HG02759 (cell line): ENCODE results near the gene LHX2.

Source experiments
- ATAC-seq: cut with Tn5 transposase; IDR thresholded peaks from one replicate; pipeline ENCODE4 v1.9.1; 2021; ENCODE audit warnings: mild to moderate bottlenecking, moderate library complexity; ENCODE audit not compliant: unreplicated experiment

LHX2 gene

DNA sequence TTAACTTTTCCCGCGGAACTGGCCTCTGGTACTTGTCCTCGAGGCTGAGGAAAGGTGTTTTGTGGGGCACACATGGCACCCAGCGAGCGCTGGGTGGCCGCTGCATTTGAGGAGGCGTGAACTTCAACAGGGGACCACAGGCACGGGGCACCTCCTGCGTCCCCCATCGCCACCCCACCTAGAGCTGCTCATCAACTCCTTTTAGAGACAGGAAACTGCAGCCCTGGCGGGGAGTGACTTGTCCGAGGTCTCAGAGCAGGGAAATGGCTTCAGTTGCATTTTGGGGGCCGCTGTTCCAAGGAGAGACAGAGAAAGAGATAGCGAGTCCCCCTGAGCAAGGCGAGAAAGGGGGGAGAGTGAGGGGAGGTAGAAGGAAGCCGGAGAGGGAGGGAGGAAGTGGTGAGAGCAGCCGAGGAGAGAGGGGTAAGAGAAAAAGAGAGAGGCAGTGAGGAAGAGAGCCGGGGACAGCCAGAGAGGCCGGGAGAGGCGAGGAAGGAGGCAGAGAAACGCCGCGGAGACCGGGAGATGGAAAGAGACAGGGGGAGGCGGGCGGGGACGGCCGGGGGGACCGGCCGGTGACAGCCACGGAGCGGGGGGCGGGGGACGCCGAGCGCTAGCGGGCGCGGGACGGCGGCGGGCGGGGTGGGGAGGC lies 12.5 kb upstream of the LHX2 start:
- ATAC-seq: no peak

GRCh38 chr9:123999661-124000060 lies 11.9 kb upstream of the LHX2 start:
- no peak for ATAC-seq

DNA sequence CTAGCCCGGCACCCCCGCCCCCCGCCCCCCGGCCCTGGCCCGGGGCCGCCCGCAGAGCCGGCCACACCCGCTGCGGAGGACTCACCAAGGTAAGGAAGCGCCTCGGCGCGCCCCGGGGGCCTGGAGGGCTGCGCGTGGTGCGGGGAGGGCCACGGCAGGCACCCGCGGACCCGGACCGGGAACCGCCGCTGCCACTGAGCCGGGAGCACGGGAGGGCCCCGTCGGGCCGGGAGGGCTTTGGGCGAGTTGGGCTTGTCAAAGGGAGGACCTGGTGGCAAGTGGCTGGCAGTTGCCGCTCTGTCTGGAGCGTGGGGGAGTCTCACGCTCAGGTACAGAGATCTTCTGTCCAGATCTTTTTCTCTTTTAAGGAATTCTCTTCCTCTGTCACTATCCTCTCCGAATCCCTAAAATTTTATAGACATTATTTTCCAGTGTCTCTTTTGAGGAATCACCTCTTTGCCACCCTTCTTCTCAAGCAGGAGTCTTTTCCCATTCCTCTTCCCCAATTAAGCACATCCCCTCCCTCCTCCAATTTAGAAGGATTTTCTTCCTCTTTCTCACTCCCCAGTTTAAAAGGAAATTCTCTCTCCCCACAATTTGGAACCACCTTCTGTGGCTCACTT lies 11.3 kb upstream of the LHX2 start:
- ATAC-seq: no peak

DNA sequence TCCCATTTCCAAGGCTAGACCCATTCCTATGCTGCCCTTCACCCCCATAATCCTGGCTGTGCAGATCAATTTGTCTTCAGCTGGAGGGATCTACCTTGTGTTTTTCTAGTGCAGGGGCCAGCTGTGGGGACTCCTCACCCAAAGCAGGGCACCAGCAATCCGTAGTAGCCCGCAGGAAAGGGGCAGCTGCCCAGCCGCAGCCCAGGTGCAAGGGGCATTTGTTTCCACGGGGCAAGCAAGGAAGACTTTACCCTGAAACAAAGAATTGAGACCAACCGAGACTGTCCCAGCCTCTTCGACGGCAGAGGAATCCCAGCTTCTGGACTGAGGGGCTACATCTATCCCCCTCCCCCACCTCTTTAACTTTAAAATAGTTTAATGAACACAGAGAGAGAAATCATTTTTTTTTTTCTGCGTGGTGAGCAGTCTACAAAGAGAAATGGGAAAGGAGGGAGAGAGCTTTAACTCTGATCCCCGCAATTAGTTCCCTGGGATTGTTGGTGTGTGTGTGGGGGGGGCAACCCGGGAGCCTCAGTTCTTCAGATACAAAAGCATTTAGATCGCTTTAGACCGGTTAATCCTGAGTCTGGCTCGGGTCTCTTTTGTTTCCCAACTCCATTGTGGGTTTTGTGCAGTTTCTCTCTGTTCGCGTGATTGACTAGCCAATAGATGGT lies 10.6 kb upstream of the LHX2 start:
- ATAC-seq: no peak

- no peak for ATAC-seq
Measured at GRCh38 chr9:124001458-124001799, 10.1 kb upstream of the LHX2 start.

- ATAC-seq: no peak
Measured at GRCh38 chr9:124001866-124002525, 9.6 kb upstream of the LHX2 start.

DNA sequence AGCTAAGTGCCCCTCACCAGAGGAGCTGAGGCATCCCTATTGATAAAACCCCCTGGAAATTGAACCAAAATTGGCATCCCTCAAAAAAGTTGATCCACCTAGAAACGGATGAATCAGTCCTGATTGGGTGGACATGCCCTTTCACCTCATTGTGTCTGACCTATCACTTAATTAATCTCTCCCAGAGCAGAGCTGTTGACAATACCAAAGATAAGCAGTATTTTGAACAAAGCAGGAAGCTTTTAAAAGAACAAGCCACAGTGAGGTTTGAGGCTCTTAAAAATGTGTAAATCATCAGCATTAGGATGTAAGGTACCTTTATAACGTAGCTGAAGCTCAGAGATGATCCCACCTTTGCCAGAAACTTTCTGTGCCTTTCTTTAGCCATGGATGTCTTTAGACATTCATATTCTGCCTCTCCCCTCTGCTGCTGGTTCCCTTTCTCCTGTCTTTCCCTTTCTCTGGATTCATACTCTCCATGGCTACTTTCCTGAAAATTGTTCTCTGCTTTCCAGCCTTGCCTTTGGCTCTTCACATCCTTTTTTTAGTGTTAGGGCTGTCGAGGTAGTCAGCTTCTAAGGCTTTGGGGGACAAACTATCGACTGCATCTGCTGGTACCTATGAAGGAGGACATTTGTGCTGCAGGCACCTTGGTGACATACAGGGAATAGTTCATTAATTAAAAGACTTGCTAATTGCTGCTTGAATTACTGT lies 7.8 kb upstream of the LHX2 start:
- ATAC-seq: no peak

GRCh38 chr9:124004593-124004992 lies 7.0 kb upstream of the LHX2 start:
- no peak for ATAC-seq

GRCh38 chr9:124005029-124005771 lies 6.4 kb upstream of the LHX2 start:
- ATAC-seq: no peak

- ATAC-seq: peak; percentile 48
Measured at GRCh38 chr9:124006448-124007361, 4.9 kb upstream of the LHX2 start.

GRCh38 chr9:124007565-124008302 lies 3.8 kb upstream of the LHX2 start:
- ATAC-seq: no peak

DNA sequence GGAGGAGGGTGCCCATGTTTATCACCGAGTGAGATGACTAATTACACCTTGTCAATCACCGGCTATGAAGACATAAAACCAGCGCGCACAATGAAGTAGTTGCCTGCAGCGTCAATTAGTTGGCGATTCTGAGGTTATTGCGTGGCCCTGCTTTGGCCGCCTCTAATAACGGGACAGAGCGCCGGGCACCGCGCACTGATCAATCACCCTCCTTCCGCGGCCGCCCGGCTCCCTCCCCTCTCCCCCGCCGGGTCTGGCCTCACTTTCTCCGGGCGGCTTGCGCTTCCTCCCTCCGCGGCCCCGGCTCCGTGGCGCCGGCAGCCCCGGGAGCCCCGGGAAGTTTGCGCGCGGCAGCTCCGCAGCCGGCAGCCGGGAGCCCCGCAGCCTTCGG lies 3.3 kb upstream of the LHX2 start:
- no peak for ATAC-seq

GRCh38 chr9:124008694-124009530 lies 2.7 kb upstream of the LHX2 start:
- ATAC-seq: no peak

DNA sequence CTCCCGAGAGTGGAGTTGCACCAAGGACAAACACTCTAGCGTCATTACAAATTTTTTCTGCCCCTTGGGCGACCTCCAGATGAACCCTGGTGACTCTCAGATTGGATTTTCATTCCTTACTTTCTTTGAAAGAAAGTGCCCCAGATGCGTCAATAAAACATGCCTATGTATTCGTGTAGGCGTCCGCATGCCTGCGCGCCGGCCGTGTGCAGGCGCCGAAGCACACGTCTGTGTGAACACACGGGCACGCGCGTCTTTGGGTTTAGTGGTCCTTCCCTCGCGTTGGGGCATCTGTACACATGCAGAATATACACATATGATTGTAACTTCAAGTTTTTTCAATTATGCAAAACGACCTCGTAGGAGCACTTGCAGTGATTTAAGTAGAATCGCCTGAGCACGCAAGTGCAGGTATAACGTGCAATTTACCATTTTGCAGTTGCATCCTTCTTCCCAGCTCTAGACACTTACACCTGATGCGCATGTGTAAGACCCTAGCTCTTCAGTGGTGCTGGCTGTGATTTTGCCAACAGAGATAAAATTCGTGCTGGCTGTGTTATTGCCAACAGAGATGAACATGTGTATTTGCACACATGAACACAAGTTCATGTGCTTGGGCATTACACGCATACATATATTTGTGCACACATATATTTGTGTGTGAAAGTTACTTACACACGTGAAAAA lies 1.9 kb upstream of the LHX2 start:
- no peak for ATAC-seq

- no peak for ATAC-seq
Measured at GRCh38 chr9:124010303-124010664, 1.3 kb upstream of the LHX2 start.

DNA sequence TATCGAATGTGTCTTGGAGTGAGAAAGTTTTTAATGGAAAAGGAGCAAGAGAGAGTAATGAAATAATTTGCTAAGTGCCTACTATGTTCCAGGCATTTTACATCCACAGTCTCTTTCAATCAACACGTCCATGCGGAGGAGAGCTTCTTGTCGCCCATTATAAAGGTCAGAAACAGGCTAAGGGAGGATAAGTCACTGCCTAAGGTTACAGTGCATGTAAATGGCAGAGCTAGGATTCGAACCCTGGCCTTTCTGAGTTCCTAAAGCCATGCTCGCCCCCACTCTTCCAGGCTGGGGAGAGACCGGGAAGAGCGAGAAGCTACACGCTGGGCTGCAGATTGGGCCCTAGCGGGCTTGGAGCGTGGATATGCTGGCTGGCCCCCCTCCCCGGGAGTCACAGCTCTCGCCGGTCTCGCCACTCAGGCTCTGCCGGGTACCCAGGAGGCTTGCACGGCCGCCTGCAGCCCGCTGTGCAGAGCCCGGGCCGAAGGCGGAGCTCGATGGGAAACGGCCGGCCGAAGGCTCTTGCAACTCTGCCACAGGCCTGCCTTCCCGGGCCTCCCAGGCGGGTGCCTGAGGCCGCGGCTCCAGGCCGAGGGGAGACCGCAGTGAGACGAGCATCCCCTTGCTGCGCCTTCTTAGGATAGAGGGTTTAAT lies 775 bp upstream of the LHX2 start:
- no peak for ATAC-seq
